KOPT-K1 (cell line): ENCODE data around the gene PSD2.
"Not testable (repeated sequence)": the region's sequence is repeated elsewhere in the genome, so short reads cannot be mapped to it uniquely, and the experiment has no call there.

Experiments used
- H3K27ac ChIP-seq: fragments of 200-600 bp; sonication (generic); 2 replicates; pipeline ENCODE4 v1.5.1; 2016; ENCODE audit warnings: antibody characterized with exemption, mild to moderate bottlenecking, low read depth, low read length; ENCODE audit not compliant: poor library complexity, severe bottlenecking
- H3K36me3 ChIP-seq: fragments of 200-600 bp; sonication (generic); 2 replicates; pipeline ENCODE4 v1.5.1; 2017; ENCODE audit warnings: antibody characterized with exemption, mild to moderate bottlenecking, low read length, moderate library complexity; ENCODE audit not compliant: insufficient read depth
- H3K9me3 ChIP-seq: fragments of 200-600 bp; sonication (generic); 2 replicates; pipeline ENCODE4 v1.5.1; 2017; ENCODE audit warnings: antibody characterized with exemption, low read length, mild to moderate bottlenecking; ENCODE audit not compliant: insufficient read depth, poor library complexity, severe bottlenecking

Gene PSD2

GRCh38 chr5:139772927-139773690 lies 22.5 kb upstream of the PSD2 start:
- no peak overlapping the region for H3K27ac ChIP-seq
- H3K9me3 ChIP-seq: no peaks in the 10 kb centered on the region
- no peaks in the 10 kb centered on the region for H3K36me3 ChIP-seq

GRCh38 chr5:139774980-139775661 lies 20.5 kb upstream of the PSD2 start:
- H3K9me3 ChIP-seq: no peaks in the 10 kb centered on the region
- no peaks in the 10 kb centered on the region for H3K36me3 ChIP-seq
- no peak overlapping the region for H3K27ac ChIP-seq

GRCh38 chr5:139775872-139776271 lies 19.7 kb upstream of the PSD2 start:
- no peaks in the 10 kb centered on the region for H3K36me3 ChIP-seq
- no peak overlapping the region for H3K27ac ChIP-seq

GRCh38 chr5:139776861-139777260 lies 18.7 kb upstream of the PSD2 start:
- Histone ChIP-seq H3K27ac (no peak overlapping the region), H3K9me3 (no peaks in the 10 kb centered on the region), H3K36me3 (no peaks in the 10 kb centered on the region)

More at GRCh38 chr5:139775872-139776271, 19.7 kb upstream of the PSD2 start:
- no peaks in the 10 kb centered on the region for H3K9me3 ChIP-seq

- Histone ChIP-seq H3K9me3 (no peaks in the 10 kb centered on the region), H3K27ac (no peak overlapping the region), H3K36me3 (no peaks in the 10 kb centered on the region)
Measured at GRCh38 chr5:139783436-139783965, 12.1 kb upstream of the PSD2 start.

- Histone ChIP-seq H3K27ac (no peak overlapping the region), H3K36me3 (no peaks in the 10 kb centered on the region), H3K9me3 (no peaks in the 10 kb centered on the region)
Measured at GRCh38 chr5:139784488-139784887, 11.1 kb upstream of the PSD2 start.

GRCh38 chr5:139787257-139787567 lies 8.4 kb upstream of the PSD2 start:
- no peak overlapping the region for H3K27ac ChIP-seq
- H3K9me3 ChIP-seq: no peaks in the 10 kb centered on the region
- no peaks in the 10 kb centered on the region for H3K36me3 ChIP-seq

- Histone ChIP-seq H3K27ac (no peak overlapping the region), H3K9me3 (no peaks in the 10 kb centered on the region), H3K36me3 (no peaks in the 10 kb centered on the region)
Measured at GRCh38 chr5:139787568-139788293, 7.9 kb upstream of the PSD2 start.

- H3K9me3 ChIP-seq: no peaks in the 10 kb centered on the region
- no peaks in the 10 kb centered on the region for H3K36me3 ChIP-seq
- no peak overlapping the region for H3K27ac ChIP-seq
Measured at GRCh38 chr5:139788294-139788910, 7.2 kb upstream of the PSD2 start.

- Histone ChIP-seq H3K36me3 (no peaks in the 10 kb centered on the region), H3K9me3 (no peaks in the 10 kb centered on the region), H3K27ac (no peak overlapping the region)
Measured at GRCh38 chr5:139789116-139789844, 6.3 kb upstream of the PSD2 start.

- Histone ChIP-seq H3K9me3 (no peaks in the 10 kb centered on the region), H3K36me3 (no peaks in the 10 kb centered on the region), H3K27ac (no peak overlapping the region)
Measured at GRCh38 chr5:139789845-139790189, 5.8 kb upstream of the PSD2 start.

- Histone ChIP-seq H3K36me3 (no peaks in the 10 kb centered on the region), H3K27ac (no peak overlapping the region), H3K9me3 (no peaks in the 10 kb centered on the region)
Measured at GRCh38 chr5:139792218-139792617, 3.4 kb upstream of the PSD2 start.

- H3K36me3 ChIP-seq: not testable (repeated sequence)
Measured at GRCh38 chr5:139792655-139793054, 3.0 kb upstream of the PSD2 start.

GRCh38 chr5:139794067-139794846 lies 1.4 kb upstream of the PSD2 start:
- Histone ChIP-seq H3K27ac (no peak overlapping the region), H3K9me3 (no peaks in the 10 kb centered on the region), H3K36me3 (no peaks in the 10 kb centered on the region)

More at GRCh38 chr5:139792655-139793054, 3.0 kb upstream of the PSD2 start:
- H3K9me3 ChIP-seq, H3K27ac ChIP-seq: not testable (repeated sequence)
